ENCODE measurements around the gene IQCK.
"Not testable (repeated sequence)": the region's sequence is repeated elsewhere in the genome, so short reads cannot be mapped to it uniquely, and the experiment has no call there.

The IQCK gene, protein sequence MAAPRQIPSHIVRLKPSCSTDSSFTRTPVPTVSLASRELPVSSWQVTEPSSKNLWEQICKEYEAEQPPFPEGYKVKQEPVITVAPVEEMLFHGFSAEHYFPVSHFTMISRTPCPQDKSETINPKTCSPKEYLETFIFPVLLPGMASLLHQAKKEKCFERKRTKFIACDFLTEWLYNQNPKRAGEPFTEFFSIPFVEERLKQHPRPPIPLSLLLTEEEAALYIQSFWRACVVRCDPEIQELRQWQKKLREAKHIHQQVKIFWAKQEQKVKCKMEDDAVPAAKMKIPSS

DNA sequence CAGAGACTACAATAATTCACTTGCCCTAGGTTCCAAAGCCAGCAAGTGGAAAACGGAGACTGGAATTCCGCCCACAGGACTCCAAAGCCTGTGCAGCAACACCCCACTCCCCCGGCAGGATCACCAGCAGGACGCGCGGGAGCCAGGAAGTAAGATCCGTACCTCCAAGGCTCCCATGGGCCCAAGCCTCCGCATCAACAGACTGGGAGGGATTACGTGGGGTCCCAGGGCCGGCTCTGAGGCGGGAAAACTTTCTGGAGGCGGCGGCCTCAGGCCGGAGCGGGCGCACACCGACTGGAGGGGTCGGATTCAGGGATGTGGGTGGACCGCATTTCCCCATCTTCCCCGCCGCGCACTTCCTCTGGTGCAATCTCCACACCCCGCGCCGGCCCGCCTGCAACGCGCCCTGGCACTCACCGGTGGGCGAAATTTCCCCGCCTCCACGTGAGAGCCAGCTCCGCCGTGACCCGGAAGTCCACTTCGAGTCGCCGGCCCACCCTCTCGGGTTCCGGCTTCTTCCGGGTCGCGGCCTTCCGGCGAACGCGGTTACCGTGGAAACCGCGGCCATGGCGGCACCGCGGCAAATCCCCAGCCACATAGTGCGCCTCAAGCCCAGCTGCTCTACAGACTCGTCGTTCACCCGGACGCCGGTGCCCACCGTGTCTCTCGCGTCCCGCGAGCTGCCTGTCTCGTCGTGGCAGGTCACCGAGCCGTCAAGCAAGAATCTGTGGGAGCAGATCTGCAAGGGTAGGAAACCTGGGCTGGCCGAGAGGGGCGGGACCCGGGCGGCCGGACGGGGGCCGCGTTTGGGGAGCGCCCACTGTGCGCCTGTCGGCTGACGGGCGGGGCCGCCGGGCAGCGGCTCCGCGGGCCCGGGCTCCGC is at the start of gene IQCK, which contains the start of gene KNOP1:
Gene IQCK (plus strand): TSS at position 531 of the 883 bp plus-strand sequence. CDS start 36 bp downstream, at position 567.
Gene KNOP1 (minus strand): TSS at position 487 of the 883 bp plus-strand sequence. CDS start 3,192 bp downstream, outside the sequence.
- Mint-ChIP-seq H3K36me3 (peaks cover 10% of the 10 kb centered on the region), H3K4me3 (peak within 1 kb of the TSS; percentile 95), H3K4me1 (peaks cover 38% of the 10 kb centered on the region), H3K27ac (peak within 1 kb of the TSS; percentile 91), H3K9me3 (no peaks in the 10 kb centered on the region), H3K27me3 (no peaks in the 10 kb centered on the region)

DNA sequence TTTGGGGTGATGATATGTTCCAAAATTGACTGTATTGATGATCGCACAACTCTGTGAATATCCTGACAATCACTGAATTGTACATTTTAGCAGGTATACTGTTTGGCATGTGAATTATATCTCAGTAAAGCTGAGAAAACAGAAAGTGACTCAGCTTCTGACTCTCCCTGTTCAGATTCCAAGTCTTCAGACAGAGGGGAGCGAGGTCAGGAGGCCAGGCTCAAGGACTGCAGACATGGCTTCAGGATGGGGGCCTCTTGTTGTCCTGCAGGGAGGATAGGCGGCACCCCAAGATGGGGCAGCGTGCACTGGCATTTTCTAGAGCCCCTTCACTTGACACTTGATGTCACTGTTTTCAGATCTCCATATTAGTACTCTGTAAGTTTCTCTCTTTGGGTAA is 45.7 kb upstream of the IQCK start:
- Mint-ChIP-seq H3K4me3 (no peak overlapping the region), H3K27ac (no peak overlapping the region), H3K36me3 (peaks cover 25% of the 10 kb centered on the region), H3K27me3 (no peaks in the 10 kb centered on the region), H3K9me3 (no peaks in the 10 kb centered on the region), H3K4me1 (no peaks in the 10 kb centered on the region)

DNA sequence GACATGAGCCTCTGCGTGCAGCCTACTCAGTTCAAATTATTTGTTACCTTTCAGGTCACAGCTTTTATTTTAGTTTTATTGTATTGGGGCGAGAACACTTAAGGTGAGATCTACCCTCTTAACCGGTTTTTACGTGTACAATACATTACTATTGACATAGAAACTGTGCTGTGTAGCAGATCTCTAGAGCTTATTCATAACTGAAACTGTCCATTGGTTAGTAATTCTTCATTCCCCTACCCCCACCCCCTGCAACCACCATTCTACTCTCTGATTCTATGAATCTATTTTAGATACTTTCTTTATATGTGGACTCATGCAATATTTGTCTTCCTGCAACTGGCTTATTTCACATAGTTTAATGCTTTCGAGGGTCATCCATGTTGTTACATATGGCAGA is 43.6 kb upstream of the IQCK start:
- peaks cover 20% of the 10 kb centered on the region for H3K36me3 Mint-ChIP-seq
- no peak overlapping the region for H3K27ac Mint-ChIP-seq
- no peaks in the 10 kb centered on the region for H3K4me1 Mint-ChIP-seq
- H3K9me3 Mint-ChIP-seq, result no peaks in the 10 kb centered on the region
- H3K4me3 Mint-ChIP-seq, result no peak overlapping the region
- H3K27me3 Mint-ChIP-seq, result no peaks in the 10 kb centered on the region

DNA sequence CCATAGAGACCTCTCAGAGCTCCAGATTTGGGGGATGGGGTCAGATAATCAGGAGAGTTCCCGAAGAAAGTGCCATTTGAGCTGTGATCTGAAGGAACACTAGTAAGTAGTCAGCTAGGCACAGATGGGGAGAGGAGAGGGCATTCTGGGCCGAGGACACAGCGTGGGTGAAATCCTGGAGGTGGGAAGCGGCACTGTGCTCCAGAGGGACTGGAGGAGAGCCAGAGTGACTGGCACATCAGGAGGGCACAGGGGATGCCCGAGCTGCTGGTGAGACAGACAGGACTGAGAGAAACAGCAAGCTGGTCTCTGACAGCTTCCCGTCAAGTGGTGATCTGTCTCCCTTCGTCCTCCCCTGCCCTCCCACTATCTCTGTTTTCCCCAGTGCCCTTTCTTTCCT is 40.7 kb upstream of the IQCK start:
- no peaks in the 10 kb centered on the region for H3K27me3 Mint-ChIP-seq
- peaks cover 5% of the 10 kb centered on the region for H3K4me1 Mint-ChIP-seq
- H3K9me3 Mint-ChIP-seq, result no peaks in the 10 kb centered on the region
- peaks cover 18% of the 10 kb centered on the region for H3K36me3 Mint-ChIP-seq
- no peak overlapping the region for H3K27ac Mint-ChIP-seq
- no peak overlapping the region for H3K4me3 Mint-ChIP-seq

DNA sequence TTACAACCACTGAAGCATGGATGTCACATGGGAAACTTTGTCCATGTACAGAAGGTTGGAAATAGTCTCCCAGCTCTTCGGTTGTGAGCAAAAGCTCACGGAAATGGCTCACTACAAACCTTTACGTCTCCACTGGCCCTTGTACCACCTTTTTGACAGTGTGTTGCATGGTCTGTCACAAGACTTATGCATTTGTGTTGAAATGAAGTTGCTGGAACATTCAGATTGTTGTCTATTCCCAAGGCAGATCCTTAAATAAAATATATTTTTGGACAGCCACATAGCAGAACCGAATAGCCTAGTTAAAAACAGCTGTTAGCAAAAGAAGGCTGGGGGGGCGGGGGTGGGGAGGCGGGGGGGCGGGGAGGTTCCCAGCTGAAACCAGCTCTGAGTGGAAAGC is 39.3 kb upstream of the IQCK start:
- Mint-ChIP-seq H3K4me3 (no peak overlapping the region), H3K9me3 (no peaks in the 10 kb centered on the region), H3K27me3 (no peaks in the 10 kb centered on the region), H3K36me3 (peaks cover 22% of the 10 kb centered on the region), H3K27ac (no peak overlapping the region), H3K4me1 (peaks cover 5% of the 10 kb centered on the region)

DNA sequence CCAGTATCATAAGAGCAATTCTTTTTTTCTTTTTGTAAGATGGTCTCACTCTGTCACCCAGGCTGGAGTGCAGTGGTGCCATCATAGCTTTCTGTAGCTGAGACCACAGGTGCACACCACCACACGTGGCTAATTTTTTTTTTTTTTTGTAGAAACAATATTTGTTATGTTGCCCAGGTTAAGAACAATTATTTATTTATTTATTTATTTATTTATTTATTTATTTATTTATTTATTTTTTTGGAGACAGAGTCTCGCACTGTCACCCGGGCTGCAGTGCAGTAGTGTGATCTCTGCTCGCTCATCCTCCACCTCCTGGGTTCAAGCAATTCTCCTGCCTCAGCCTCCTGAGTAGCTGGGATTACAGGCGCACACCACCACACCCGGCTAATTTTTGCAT is 38.8 kb upstream of the IQCK start:
- not testable (repeated sequence) for H3K4me1 Mint-ChIP-seq

DNA sequence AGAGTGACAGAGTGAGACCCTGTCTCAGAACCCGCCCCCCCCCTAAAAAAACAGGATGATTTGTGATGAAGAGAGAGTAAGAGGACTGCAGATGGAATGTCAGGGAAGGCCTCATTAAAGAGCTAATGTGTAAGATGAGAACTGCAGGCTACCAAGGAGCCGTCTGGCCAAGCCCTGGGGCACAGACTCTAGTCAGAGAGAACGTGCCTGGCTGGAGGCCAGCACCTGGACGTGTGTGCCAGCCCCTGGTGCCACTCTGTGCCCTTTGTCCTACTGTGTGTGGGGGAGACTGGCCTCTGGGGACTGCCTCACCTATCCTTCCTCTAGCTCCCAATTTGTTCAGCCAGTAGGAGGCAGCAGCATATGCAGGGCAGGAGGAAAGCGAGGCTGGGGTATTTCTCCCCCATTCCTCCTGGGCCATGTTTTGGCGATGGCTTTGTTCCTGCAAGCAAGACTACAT is 37.2 kb upstream of the IQCK start:
- no peaks in the 10 kb centered on the region for H3K27me3 Mint-ChIP-seq
- peaks cover 5% of the 10 kb centered on the region for H3K4me1 Mint-ChIP-seq
- H3K4me3 Mint-ChIP-seq, result no peak overlapping the region
- H3K9me3 Mint-ChIP-seq, result peaks cover 4% of the 10 kb centered on the region
- peaks cover 33% of the 10 kb centered on the region for H3K36me3 Mint-ChIP-seq
- peak overlapping the region; percentile 62 for H3K27ac Mint-ChIP-seq

More for the DNA sequence above, 38.8 kb upstream of the IQCK start:
- not testable (repeated sequence) for H3K9me3 Mint-ChIP-seq, H3K27ac Mint-ChIP-seq, H3K4me3 Mint-ChIP-seq, H3K27me3 Mint-ChIP-seq
- peaks cover 22% of the 10 kb centered on the region for H3K36me3 Mint-ChIP-seq

DNA sequence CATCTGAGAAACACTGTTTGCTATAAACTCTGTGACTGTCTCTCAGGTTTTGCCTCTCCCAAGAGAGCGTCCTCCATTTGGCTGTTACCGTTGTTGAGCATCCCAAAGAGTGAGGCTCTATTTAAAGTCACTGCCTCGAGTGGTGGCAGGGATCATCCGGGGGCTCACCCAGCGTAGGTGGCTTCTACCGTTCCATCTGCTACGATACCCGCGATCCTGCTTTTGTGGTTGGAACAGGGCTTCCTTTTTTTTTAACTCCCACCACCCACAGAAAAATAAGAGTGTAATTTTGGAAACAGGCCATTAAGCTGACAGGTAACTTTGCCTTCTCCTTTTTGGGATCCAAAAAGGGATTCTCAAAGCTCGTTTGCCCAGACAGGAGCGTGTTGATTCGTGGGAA is 36.4 kb upstream of the IQCK start:
- Mint-ChIP-seq H3K36me3 (peaks cover 31% of the 10 kb centered on the region), H3K27ac (no peak overlapping the region), H3K4me3 (no peak overlapping the region), H3K27me3 (no peaks in the 10 kb centered on the region), H3K4me1 (peaks cover 10% of the 10 kb centered on the region), H3K9me3 (peaks cover 4% of the 10 kb centered on the region)

DNA sequence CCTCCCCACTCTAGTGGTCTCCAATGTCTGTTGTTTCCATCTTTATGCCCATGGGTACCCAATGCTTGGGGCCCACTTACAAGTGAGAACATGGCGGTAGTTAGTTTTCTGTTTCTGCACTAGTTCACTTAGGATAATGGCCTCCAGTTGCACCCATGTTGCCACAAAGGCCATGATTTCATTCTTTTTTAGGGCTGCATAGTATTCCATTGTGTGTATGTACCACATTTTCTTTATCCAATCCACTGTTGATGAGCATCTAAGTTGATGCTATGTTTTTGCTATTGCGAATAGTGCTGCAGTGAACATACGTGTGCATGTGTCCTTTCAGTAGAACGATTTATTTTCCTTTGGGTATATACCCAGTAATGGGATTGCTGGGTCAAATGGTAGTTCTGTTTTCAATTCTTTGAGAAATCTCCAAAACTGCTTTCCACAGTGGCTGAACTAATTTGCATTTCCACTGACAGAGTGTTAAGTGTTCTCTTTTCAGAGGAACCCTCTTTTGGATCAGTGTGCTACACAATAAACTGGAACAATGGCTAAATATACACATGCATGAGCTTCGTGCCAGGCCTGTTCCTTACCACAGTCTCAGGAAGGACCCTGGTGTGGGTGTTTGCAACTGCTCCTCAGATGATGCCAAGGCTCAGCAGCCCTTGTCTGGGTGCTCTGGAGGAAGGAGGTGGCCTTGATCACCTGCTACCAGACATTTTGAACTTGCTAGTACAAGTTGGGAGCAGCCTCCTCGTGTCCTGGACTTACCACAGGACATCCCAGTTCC is 34.4 kb upstream of the IQCK start:
- no peak overlapping the region for H3K27ac Mint-ChIP-seq
- H3K4me1 Mint-ChIP-seq, result peaks cover 29% of the 10 kb centered on the region
- no peaks in the 10 kb centered on the region for H3K27me3 Mint-ChIP-seq
- peaks cover 4% of the 10 kb centered on the region for H3K9me3 Mint-ChIP-seq
- H3K36me3 Mint-ChIP-seq, result peaks cover 30% of the 10 kb centered on the region
- H3K4me3 Mint-ChIP-seq, result no peak overlapping the region

DNA sequence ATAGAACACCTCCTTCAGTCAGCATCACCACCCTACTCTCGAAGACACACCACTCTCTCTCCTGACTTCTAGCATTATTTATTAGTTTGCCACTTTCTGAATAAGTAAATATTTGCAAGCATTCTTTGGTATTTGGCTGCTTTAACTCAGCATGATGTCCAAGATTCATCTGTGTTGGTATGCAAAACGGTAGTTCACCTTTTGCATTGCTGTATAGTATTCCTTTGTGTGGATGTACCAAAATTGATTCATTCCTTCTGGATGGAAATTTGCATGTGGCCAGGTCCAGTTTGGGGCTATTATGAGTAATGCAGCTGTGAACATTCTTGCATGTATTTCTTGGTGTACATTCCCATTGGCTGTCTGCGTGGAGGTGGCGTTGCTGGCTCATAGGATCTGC is 32.9 kb upstream of the IQCK start:
- H3K27ac Mint-ChIP-seq, result no peak overlapping the region
- peaks cover 28% of the 10 kb centered on the region for H3K36me3 Mint-ChIP-seq

DNA sequence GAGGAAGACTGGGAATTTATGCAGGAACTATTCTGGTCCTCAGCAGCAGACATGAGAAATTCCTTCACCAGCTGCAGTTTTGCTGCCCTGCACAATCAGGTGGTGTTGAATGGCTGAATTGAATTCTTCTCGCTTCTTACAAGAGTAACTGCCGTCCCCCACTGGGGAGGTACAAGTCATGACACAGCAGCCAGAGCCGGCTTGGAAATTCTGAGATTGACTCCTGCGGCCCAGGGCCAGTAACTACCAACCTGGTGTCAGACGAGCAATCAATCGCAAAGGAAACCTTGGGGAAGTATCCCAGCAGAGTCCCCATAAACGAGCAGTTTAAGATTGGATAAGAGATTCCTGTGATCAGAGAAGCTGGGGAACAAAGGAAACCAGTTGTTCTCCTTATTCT is 30.8 kb upstream of the IQCK start:
- Mint-ChIP-seq H3K4me3 (no peak overlapping the region), H3K27me3 (no peaks in the 10 kb centered on the region), H3K9me3 (peaks cover 4% of the 10 kb centered on the region), H3K4me1 (peaks cover 50% of the 10 kb centered on the region), H3K36me3 (peaks cover 26% of the 10 kb centered on the region), H3K27ac (no peak overlapping the region)

More for the DNA sequence above, 32.9 kb upstream of the IQCK start:
- no peak overlapping the region for H3K4me3 Mint-ChIP-seq
- peaks cover 42% of the 10 kb centered on the region for H3K4me1 Mint-ChIP-seq
- H3K9me3 Mint-ChIP-seq, result peaks cover 4% of the 10 kb centered on the region
- H3K27me3 Mint-ChIP-seq, result no peaks in the 10 kb centered on the region

DNA sequence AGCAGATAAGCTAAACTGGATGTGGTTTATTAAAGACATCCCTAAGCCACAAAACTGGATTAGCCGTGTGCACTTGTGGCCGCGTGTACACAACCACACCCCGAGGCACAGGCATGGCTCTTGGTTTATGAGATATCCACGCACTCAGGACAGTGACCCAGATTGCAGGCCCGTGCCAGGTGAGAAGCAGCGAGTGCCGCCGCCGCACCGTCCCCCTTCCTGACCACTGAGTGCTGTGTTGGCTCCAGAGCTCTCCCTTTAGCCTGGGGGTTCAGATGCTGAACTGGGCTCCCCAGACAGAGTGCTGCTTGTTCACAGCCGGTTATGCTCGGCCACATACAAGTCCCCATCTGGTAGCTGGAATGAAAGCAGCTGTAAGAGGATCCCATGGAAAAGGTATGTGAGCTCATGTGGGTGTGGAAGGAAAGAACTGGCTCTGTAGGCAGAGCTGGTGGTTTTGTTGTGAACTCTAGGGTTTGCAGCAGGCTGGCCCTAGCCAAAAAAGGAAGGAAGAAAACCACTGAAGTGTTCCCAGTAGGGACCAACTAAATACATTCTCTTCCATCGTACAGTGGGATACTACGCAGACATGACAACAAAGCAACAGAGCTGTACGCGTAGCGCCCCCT is 29.6 kb upstream of the IQCK start:
- Mint-ChIP-seq H3K27me3 (no peaks in the 10 kb centered on the region), H3K4me1 (peaks cover 57% of the 10 kb centered on the region), H3K9me3 (peaks cover 4% of the 10 kb centered on the region), H3K4me3 (no peak overlapping the region), H3K36me3 (peaks cover 26% of the 10 kb centered on the region), H3K27ac (peak overlapping the region; percentile 46)

DNA sequence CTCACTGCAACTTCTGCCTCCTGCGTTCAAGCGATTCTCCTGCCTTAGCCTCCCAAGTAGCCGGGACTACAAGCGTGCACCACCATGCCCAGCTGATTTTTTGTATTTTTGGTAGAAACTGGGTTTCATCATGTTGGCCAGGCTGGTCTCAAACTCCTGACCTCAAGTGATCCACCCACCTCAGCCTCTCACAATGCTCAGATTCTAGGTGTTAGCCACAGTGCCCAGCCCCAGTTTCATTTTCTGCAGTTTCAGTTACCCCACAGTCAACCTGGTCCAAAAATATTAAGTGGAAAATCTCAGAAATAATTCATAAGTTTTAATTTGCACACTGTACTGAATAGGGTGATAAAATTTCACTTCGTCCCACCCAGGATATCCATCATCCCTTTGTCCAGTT is 28.7 kb upstream of the IQCK start:
- Mint-ChIP-seq H3K4me1 (peaks cover 63% of the 10 kb centered on the region), H3K4me3 (no peak overlapping the region), H3K9me3 (peaks cover 4% of the 10 kb centered on the region), H3K27me3 (no peaks in the 10 kb centered on the region), H3K36me3 (peaks cover 21% of the 10 kb centered on the region), H3K27ac (no peak overlapping the region)

DNA sequence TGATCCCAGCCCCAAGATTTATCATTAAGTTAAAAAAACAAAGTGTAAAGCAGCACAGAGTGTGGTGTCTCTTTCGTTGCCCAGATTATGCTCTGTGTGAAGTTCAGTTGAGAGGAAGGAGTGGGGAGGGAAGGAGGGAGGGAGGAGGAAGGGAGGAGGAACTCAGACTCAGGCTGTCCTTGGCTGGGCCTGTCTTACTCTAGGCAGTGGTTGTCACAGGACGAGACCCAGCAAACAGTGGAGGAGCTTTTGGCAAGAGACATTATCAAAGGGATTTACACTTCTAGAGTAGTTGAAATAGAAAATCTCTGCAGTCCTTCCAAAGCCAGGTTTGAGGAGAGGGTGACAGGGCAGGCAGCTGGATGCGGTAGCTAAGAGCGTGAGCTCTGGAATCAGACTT is 27.9 kb upstream of the IQCK start:
- Mint-ChIP-seq H3K27ac (peak overlapping the region; percentile 24), H3K36me3 (peaks cover 15% of the 10 kb centered on the region), H3K4me3 (no peak overlapping the region), H3K9me3 (peaks cover 2% of the 10 kb centered on the region), H3K4me1 (peaks cover 68% of the 10 kb centered on the region), H3K27me3 (no peaks in the 10 kb centered on the region)

DNA sequence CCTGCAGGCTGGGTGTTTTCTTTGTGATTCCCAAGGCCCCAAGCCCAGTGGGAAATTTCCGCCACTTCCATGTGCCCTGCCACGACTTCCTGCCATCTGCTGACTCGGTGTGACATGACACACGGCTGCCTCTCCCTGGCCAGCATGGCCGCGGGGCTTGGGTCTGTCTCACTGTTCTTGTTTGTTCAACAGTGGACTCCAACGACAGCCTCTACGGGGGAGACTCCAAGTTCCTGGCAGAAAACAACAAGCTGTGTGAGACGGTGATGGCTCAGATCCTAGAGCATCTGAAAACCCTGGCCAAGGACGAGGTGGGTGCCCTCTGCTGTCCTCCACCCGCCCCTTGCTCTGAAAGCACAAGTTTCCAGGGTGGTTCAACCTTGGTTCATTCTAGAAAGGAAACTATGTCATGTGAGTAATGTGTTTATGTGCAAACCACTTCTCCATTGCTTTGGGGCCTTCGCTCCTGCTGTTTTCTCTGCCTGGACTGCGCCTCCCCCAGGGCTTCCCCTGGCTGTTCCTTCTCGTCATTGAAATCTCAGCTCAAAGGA is 26.8 kb upstream of the IQCK start:
- no peaks in the 10 kb centered on the region for H3K9me3 Mint-ChIP-seq
- H3K4me1 Mint-ChIP-seq, result peaks cover 75% of the 10 kb centered on the region
- H3K36me3 Mint-ChIP-seq, result peaks cover 7% of the 10 kb centered on the region
- H3K27me3 Mint-ChIP-seq, result no peaks in the 10 kb centered on the region
- peak overlapping the region; percentile 20 for H3K4me3 Mint-ChIP-seq
- peak overlapping the region; percentile 35 for H3K27ac Mint-ChIP-seq
